Heart right ventricle (tissue), 16 donors: ENCODE data around the gene LILRB2. TPM values are rescaled to one million over a fixed set of nuclear protein-coding genes. Genes with fewer than 3 reads are reported as not detected.
"Not testable (repeated sequence)": the region's sequence is repeated elsewhere in the genome, so short reads cannot be mapped to it uniquely, and the experiment has no call there.

ENCODE experiments used
- ATAC-seq, 8 donors: fragments of 200-7000 bp; cut with Tn5 transposase; one replicate each; pipeline ENCODE4 v1.9.1; 2020; ENCODE audit warnings: mild to moderate bottlenecking in 8 of 8, moderate library complexity in 8 of 8, moderate number of reproducible peaks in 1 of 8
- DNase-seq, 2 donors: peaks; one replicate each; pipeline ENCODE4 v3.0.0-alpha.2; 2020
- H3K27ac ChIP-seq, 10 donors: fragments of 200-600 bp; sonication (generic) in 2 of 10; one replicate each; pipeline versions ENCODE4 v1.5.0 to v1.8.0; 2020 to 2022; ENCODE audit warnings: mild to moderate bottlenecking in 3 of 10
- H3K27me3 ChIP-seq, 7 donors: fragments of 200-600 bp; one replicate each; pipeline ENCODE4 v1.8.0; 2021 to 2022; ENCODE audit warnings: mild to moderate bottlenecking in 2 of 7
- H3K36me3 ChIP-seq, 9 donors: fragments of 200-600 bp; sonication (generic) in 1 of 9; one replicate each; pipeline versions ENCODE4 v1.5.0 to v1.8.0; 2020 to 2022; ENCODE audit warnings: mild to moderate bottlenecking in 2 of 9
- H3K4me1 ChIP-seq, 9 donors: fragments of 200-600 bp; sonication (generic) in 1 of 9; one replicate each; pipeline versions ENCODE4 v1.5.0 to v1.8.0; 2020 to 2022; ENCODE audit warnings: mild to moderate bottlenecking in 4 of 9
- H3K4me3 ChIP-seq, 10 donors: fragments of 200-600 bp; sonication (generic) in 2 of 10; one replicate each; pipeline versions ENCODE4 v1.5.0 to v1.8.0; 2020 to 2022; ENCODE audit warnings: mild to moderate bottlenecking in 7 of 10, moderate library complexity in 2 of 10
- H3K9me3 ChIP-seq, 11 donors: fragments of 200-600 bp in 10 of 11; sonication (generic) in 2 of 11; one replicate each; pipeline versions ENCODE4 v1.5.0 to v1.8.0; 2013 to 2022; ENCODE audit warnings: mild to moderate bottlenecking in 2 of 11, control low read depth in 1 of 11, moderate library complexity in 1 of 11
- WGBS, 2 donors: extraction: QIAGEN DNeasy Blood & Tissue Kit; methylation state at CpG; one replicate each; pipeline ENCODE4 v1.1.7; 2013; ENCODE audit warnings: inconsistent platforms in 1 of 2; 5-methylcytosine and 5-hydroxymethylcytosine counted together
- intact Hi-C, 10 donors: fragments of 100-400 bp; cut with DNase I; formaldehyde crosslinking; loops; one replicate each; pipeline versions ENCODE4 v1.11.1 to v1.14.2; 2022
- polyA plus RNA-seq, 2 donors: library from polyadenylated mRNA; stranded (reverse); fragments of 200-250 nt; gene quantifications; one replicate each; pipeline ENCODE4 v1.2.3, GENCODE V29; 2013
- total RNA-seq, 10 donors: library from RNA; stranded (reverse); fragmentation: NEBNext Ultra II Directional in 3 of 10; extraction: Animal tissue kit (Norgen Biotek cat#: 25700) in 3 of 10; gene quantifications; one replicate each; pipeline versions ENCODE4 v1.2.1 to v1.2.4, GENCODE V29; 2021 to 2023
- TF ChIP-seq, protein P1 (sequence below), 9 donors: fragments of 200-600 bp; sonication (generic) in 2 of 9; IDR thresholded peaks; one replicate each; pipeline versions ENCODE4 v1.5.0 to v1.8.0; 2021 to 2022; ENCODE audit warnings: antibody characterized with exemption in 9 of 9, mild to moderate bottlenecking in 5 of 9, moderate library complexity in 1 of 9
- donor health status: Arrhythmogenic right ventricular cardiomyopathy.
- donor health status: ischemic (EF 13 %, LVEDD 7.1; RV severe dilation, severe dysfunction).
- donor health status: healthy with polysubstance abuse.
- donor health status: DM: no; HTN: yes; CAD: no.
- donor health status: DM: no; HTN: no; CAD: no.
- donor health status: ischemic (EF 25% LVEDD 6.9; RV normal size, moderate dysfunction).
- donor health status: ischemic (EF 25% LVEDD 5.7; RV mildly dilated, moderate dysfunction).
- donor health status: healthy.
- donor health status: DM: yes; HTN: yes; CAD: no.
- donor health status: Ischemic cardiomyopathy.
- donor health status: ischemic (EF 35%, LVEDD 5.7; RV mildly dilated, moderate dysfunction).
- donor health status: nonischemic (EF 11% LVEDD 7.7; RV severe dilation, severe dysfunction).
- donor health status: DM: yes; HTN: yes; CAD: no.
- donor health status: PGD.
- donor health status: ischemic (EF 29% LVEDD 5.4; RV normal size, mild dysfunction).
- donor health status: nonischemic (EF 23%, LVEDD 6.1; RV moderate dilation, normal function).

The LILRB2 gene
- total and polyA plus RNA-seq, 12 donors = 1.1 to 20.1 (median 2.4) TPM

GRCh38 chr19:54233941-54234340 is 47.0 kb downstream of the LILRB2 start:
- TF ChIP-seq, protein P1, sequence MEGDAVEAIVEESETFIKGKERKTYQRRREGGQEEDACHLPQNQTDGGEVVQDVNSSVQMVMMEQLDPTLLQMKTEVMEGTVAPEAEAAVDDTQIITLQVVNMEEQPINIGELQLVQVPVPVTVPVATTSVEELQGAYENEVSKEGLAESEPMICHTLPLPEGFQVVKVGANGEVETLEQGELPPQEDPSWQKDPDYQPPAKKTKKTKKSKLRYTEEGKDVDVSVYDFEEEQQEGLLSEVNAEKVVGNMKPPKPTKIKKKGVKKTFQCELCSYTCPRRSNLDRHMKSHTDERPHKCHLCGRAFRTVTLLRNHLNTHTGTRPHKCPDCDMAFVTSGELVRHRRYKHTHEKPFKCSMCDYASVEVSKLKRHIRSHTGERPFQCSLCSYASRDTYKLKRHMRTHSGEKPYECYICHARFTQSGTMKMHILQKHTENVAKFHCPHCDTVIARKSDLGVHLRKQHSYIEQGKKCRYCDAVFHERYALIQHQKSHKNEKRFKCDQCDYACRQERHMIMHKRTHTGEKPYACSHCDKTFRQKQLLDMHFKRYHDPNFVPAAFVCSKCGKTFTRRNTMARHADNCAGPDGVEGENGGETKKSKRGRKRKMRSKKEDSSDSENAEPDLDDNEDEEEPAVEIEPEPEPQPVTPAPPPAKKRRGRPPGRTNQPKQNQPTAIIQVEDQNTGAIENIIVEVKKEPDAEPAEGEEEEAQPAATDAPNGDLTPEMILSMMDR (IDR thresholded peaks at IDR 0.05) = no peak
- H3K9me3 ChIP-seq = peaks cover 0 to 10% (median 0%) of the 10 kb centered on the region in 11 donors
- intact Hi-C loops = loop anchor here in 3 of 10 donors (5.0 kb wide), 2 partner anchors 62 to 67 kb away; partner anchors contain the start of gene TMC4 (in 1 of the 3)

GRCh38 chr19:54231077-54231931 is 49.6 kb downstream of the LILRB2 start:
- H3K9me3 ChIP-seq = peaks cover 0 to 14% (median 0%) of the 10 kb centered on the region in 11 donors
- intact Hi-C loops = loop anchor here (1.0 to 5.0 kb wide), 5 partner anchors 59 to 64 kb away; partner anchors contain the start of gene TMC4 (in 1 of the 10)
- DNase-seq (peak; percentile 87), ATAC-seq (peak; percentile 87 to 98 (median 94))
- H3K4me3 ChIP-seq = no peak overlapping the region
- no peak overlapping the region for H3K27ac ChIP-seq
- TF ChIP-seq, protein P1 (IDR thresholded peaks at IDR 0.05) = peak; percentile 83 to 99 (median 92)
- H3K36me3 ChIP-seq = no peaks in the 10 kb centered on the region
- peaks cover 3 to 68% (median 27%) of the 10 kb centered on the region in 7 donors for H3K27me3 ChIP-seq
- WGBS, 2 donors = 17 to 20% methylated on average over 21 of the region's 21 CpGs
- peaks cover 0 to 5% (median 0%) of the 10 kb centered on the region in 9 donors for H3K4me1 ChIP-seq

More at GRCh38 chr19:54233941-54234340, 47.0 kb downstream of the LILRB2 start:
- Histone ChIP-seq H3K27me3 (peaks cover 0 to 64% (median 26%) of the 10 kb centered on the region in 7 donors), H3K4me3 (no peak overlapping the region), H3K36me3 (peaks cover 0 to 7% (median 0%) of the 10 kb centered on the region in 9 donors), H3K4me1 (peaks cover 0 to 5% (median 0%) of the 10 kb centered on the region in 9 donors), H3K27ac (no peak overlapping the region)
- WGBS, 2 donors = 58 to 83% methylated on average over 5 of the region's 5 CpGs
- ATAC-seq (no peak), DNase-seq (no peak)

DNA sequence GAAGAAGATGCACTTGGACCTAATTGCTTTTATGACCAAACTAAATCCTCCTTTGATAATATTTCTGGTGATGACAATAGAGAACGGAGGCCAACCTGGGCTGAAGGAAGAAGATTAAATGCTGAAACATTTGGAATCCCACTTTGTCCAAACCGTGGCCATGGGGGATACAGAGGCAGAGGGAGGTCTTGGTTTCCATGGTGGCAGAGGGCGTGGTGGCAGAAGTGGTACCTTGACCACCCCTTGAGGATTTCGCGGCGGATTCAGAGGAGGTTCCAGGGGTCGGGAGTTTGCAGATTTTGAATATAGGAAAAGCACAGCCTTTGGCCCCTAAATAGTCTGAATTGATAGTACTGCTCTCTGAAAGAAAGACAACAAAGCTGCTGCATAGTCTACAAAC is 50.9 kb downstream of the LILRB2 start:
- no peak overlapping the region for H3K27ac ChIP-seq
- H3K27me3 ChIP-seq = peaks cover 3 to 64% (median 25%) of the 10 kb centered on the region in 7 donors
- H3K4me1 ChIP-seq = peaks cover 0 to 5% (median 0%) of the 10 kb centered on the region in 9 donors
- H3K9me3 ChIP-seq = peaks cover 0 to 12% (median 0%) of the 10 kb centered on the region in 11 donors
- no peak overlapping the region for H3K4me3 ChIP-seq
- intact Hi-C loops = loop anchor here in 5 of 10 donors (2.0 to 5.0 kb wide), 4 partner anchors 58 to 63 kb away; partner anchors contain the start of gene TMC4 (in 1 of the 5)
- 83 to 88% methylated on average over 7 of the region's 7 CpGs for WGBS, 2 donors
- TF ChIP-seq, protein P1 (IDR thresholded peaks at IDR 0.05) = no peak
- DNase-seq (no peak), ATAC-seq (no peak)
- H3K36me3 ChIP-seq = no peaks in the 10 kb centered on the region

DNA sequence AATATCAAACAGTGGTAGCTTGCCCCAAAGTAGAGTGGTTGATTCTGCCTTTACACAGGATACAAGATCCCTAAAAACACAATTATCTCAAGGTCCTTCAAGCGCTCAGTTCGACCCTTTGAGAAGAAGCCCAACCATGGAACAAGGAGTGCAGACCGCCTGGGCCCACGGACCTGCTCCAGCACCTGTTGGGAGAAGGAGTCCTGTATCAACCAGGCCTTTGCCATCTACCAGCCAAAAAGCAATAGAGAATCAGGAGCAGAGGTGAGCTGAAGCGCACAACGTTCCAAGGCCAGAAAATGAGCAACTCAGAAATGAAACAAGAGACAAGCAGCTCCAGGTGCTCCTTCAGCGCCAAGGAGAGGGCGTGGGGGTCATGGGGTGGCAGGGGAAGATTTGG is 51.8 kb downstream of the LILRB2 start:
- WGBS, 2 donors = 86 to 88% methylated on average over 8 of the region's 8 CpGs
- ATAC-seq = no peak
- intact Hi-C loops = no loop called here
- peaks cover 0 to 5% (median 0%) of the 10 kb centered on the region in 9 donors for H3K4me1 ChIP-seq
- no peak overlapping the region for H3K27ac ChIP-seq
- H3K4me3 ChIP-seq = no peak overlapping the region
- peaks cover 0 to 5% (median 0%) of the 10 kb centered on the region in 11 donors for H3K9me3 ChIP-seq
- TF ChIP-seq, protein P1 (IDR thresholded peaks at IDR 0.05) = no peak
- H3K27me3 ChIP-seq = peaks cover 3 to 59% (median 22%) of the 10 kb centered on the region in 7 donors
- DNase-seq = no peak
- no peaks in the 10 kb centered on the region for H3K36me3 ChIP-seq

DNA sequence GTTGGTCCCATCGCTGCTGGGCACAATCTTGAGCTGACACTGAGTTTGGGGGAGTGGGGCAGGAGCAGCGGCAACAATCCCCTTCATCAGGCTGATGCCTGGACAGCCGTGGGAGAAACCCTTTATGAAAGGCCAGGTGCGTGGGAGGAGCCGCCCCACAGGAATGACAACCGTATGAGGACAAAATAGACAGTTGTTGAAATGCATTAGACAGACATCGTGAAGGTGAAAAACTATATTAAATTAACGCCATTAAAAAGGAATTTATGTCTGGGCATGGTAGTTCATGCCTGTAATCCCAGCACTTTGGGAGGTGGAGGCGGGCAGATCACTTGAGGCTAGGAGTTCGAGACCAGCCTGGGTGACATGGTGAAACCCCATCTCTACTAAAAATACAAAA is 56.3 kb downstream of the LILRB2 start:
- WGBS, 2 donors = 75 to 80% methylated on average over 10 of the region's 10 CpGs
- H3K36me3 ChIP-seq, DNase-seq, H3K27ac ChIP-seq, H3K9me3 ChIP-seq, ATAC-seq, H3K4me3 ChIP-seq, intact Hi-C loops: not testable (repeated sequence)
- Histone ChIP-seq H3K27me3 (peaks cover 0 to 53% (median 23%) of the 10 kb centered on the region in 7 donors), H3K4me1 (peaks cover 0 to 14% (median 0%) of the 10 kb centered on the region in 9 donors)

GRCh38 chr19:54223937-54224281 is 57.0 kb downstream of the LILRB2 start:
- not testable (repeated sequence) for H3K9me3 ChIP-seq, H3K4me3 ChIP-seq, H3K36me3 ChIP-seq, DNase-seq
- intact Hi-C loops = loop anchor here in 3 of 10 donors (2.0 kb wide), 2 partner anchors 21 to 23 kb away; no protein-coding TSS in a partner anchor
- Histone ChIP-seq H3K4me1 (peaks cover 0 to 14% (median 0%) of the 10 kb centered on the region in 9 donors), H3K27ac (peak overlapping the region in 1 of 10 donors; percentile 91), H3K27me3 (peaks cover 0 to 48% (median 23%) of the 10 kb centered on the region in 7 donors)
- peak in 3 of 8 donors; percentile 20 to 44 (median 23) for ATAC-seq
- WGBS, 2 donors = 38 to 46% methylated on average over 5 of the region's 5 CpGs
